ENCODE data around the gene MTMR12. TPM values are rescaled to one million over a fixed set of nuclear protein-coding genes. Genes with fewer than 3 reads are reported as not detected.

The MTMR12 gene
- total and polyA plus RNA-seq, 10 of the 15 experiments (the other 5 are each of a cell fraction or from before 2014, with no cell fraction given) = 5.0 to 22.9 (median 16.3) TPM

- no peak for TF ChIP-seq BCL3 (IDR thresholded peaks at IDR 0.05; ENCODE audit: borderline replicate concordance, insufficient read depth, low read depth, low read length, poor library complexity, severe bottlenecking)
- no peak for TF ChIP-seq CEBPB (IDR thresholded peaks at IDR 0.05; ENCODE audit: borderline replicate concordance in 1 of 2, low read depth in 2 of 2, low read length in 2 of 2)
- no peak for TF ChIP-seq RFX5 (IDR thresholded peaks at IDR 0.05; ENCODE audit: low read depth, low read length)
- no peak for TF ChIP-seq TAF1 (IDR thresholded peaks at IDR 0.05; ENCODE audit: borderline replicate concordance, low read depth, low read length)
Measured at GRCh38 chr5:32229586-32229985, 83.2 kb downstream of the MTMR12 start (continued).

- Histone ChIP-seq H3K4me1 (ENCODE audit: control insufficient read depth, insufficient read depth, low read length) (no peaks in the 10 kb centered on the region), H3K9me3 (replicated peaks; ENCODE audit: control insufficient read depth, insufficient read depth, low read length) (no peaks in the 10 kb centered on the region), H3K9ac (ENCODE audit: control insufficient read depth, insufficient read depth, low read length) (no peak overlapping the region), H2AFZ (ENCODE audit: control insufficient read depth, low read depth, low read length) (no peak overlapping the region), H3K27me3 (replicated peaks in 1 of 2; ENCODE audit: control insufficient read depth in 2 of 2, insufficient read depth in 2 of 2, low read length in 1 of 2) (no peaks in the 10 kb centered on the region), H3K79me2 (ENCODE audit: control insufficient read depth, insufficient read depth, low read length) (no peaks in the 10 kb centered on the region), H3K36me3 (ENCODE audit: control insufficient read depth in 2 of 2, insufficient read depth in 2 of 2, low read length in 1 of 2) (peaks cover 9 to 11% of the 10 kb centered on the region in 2 experiments; a peak in 3 of 4 replicates), H3K4me3 (no peak overlapping the region), H4K20me1 (ENCODE audit: control insufficient read depth, insufficient read depth) (no peaks in the 10 kb centered on the region), H3K27ac (ENCODE audit: control insufficient read depth, insufficient read depth) (no peak overlapping the region), H3K4me2 (ENCODE audit: control insufficient read depth, insufficient read depth) (no peak overlapping the region)
- WGBS (ENCODE audit: insufficient coverage, insufficient replicate concordance, low lambda C conversion rate, missing lambda C conversion rate) = 95% methylated on average over 12 of the region's 12 CpGs
- intact Hi-C loops (cut with micrococcal nuclease; ENCODE audit: unreplicated experiment) = no loop called here
- ATAC-seq (no peak), DNase-seq (ENCODE audit: low read depth, low spot score) (no peak), FAIRE-seq (no peak)
- ChIA-PET CTCF (interaction anchor here (0.6 to 12.1 kb wide), 2 partner anchors 16 to 101 kb away, joined by 3 to 339 read pairs; no protein-coding TSS in a partner anchor), POLR2A (no interaction called here), SMC1A (ENCODE audit: uncharacterized antibody, unreplicated experiment) (interaction anchor here (2.3 kb wide), 1 partner anchor 100 kb away, joined by 13 read pairs; no protein-coding TSS in a partner anchor), RAD21 (ENCODE audit: unreplicated experiment) (no interaction called here)
- in situ Hi-C loops (cut with MboI) = loop anchor here (5.0 kb wide), 1 partner anchor 98 kb away; no protein-coding TSS in a partner anchor
- BruUV-seq (replicated peaks) = no TSS peak
- TF ChIP-seq NR2F1 (conservative IDR thresholded peaks at IDR 0.05) = no peak
- no peak for TF ChIP-seq NFIC (IDR thresholded peaks at IDR 0.05; ENCODE audit: low read depth, low read length)
- TF ChIP-seq SMARCA5 (IDR thresholded peaks at IDR 0.05) = no peak
- no peak for TF ChIP-seq SP1 (IDR thresholded peaks at IDR 0.05; ENCODE audit: low read depth, low read length)
- TF ChIP-seq, protein P1, sequence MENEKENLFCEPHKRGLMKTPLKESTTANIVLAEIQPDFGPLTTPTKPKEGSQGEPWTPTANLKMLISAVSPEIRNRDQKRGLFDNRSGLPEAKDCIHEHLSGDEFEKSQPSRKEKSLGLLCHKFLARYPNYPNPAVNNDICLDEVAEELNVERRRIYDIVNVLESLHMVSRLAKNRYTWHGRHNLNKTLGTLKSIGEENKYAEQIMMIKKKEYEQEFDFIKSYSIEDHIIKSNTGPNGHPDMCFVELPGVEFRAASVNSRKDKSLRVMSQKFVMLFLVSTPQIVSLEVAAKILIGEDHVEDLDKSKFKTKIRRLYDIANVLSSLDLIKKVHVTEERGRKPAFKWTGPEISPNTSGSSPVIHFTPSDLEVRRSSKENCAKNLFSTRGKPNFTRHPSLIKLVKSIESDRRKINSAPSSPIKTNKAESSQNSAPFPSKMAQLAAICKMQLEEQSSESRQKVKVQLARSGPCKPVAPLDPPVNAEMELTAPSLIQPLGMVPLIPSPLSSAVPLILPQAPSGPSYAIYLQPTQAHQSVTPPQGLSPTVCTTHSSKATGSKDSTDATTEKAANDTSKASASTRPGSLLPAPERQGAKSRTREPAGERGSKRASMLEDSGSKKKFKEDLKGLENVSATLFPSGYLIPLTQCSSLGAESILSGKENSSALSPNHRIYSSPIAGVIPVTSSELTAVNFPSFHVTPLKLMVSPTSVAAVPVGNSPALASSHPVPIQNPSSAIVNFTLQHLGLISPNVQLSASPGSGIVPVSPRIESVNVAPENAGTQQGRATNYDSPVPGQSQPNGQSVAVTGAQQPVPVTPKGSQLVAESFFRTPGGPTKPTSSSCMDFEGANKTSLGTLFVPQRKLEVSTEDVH (IDR thresholded peaks at IDR 0.05; ENCODE audit: low read depth, partially characterized antibody) = no peak
- no peak for TF ChIP-seq MTA2 (IDR thresholded peaks at IDR 0.05; ENCODE audit: low read depth)
- TF ChIP-seq, protein P2, sequence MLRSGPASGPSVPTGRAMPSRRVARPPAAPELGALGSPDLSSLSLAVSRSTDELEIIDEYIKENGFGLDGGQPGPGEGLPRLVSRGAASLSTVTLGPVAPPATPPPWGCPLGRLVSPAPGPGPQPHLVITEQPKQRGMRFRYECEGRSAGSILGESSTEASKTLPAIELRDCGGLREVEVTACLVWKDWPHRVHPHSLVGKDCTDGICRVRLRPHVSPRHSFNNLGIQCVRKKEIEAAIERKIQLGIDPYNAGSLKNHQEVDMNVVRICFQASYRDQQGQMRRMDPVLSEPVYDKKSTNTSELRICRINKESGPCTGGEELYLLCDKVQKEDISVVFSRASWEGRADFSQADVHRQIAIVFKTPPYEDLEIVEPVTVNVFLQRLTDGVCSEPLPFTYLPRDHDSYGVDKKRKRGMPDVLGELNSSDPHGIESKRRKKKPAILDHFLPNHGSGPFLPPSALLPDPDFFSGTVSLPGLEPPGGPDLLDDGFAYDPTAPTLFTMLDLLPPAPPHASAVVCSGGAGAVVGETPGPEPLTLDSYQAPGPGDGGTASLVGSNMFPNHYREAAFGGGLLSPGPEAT (IDR thresholded peaks at IDR 0.05; ENCODE audit: low read depth) = no peak
- no peak for TF ChIP-seq BRCA1 (IDR thresholded peaks at IDR 0.05; ENCODE audit: low read depth, low read length)
- no peak for TF ChIP-seq CHD1 (IDR thresholded peaks at IDR 0.05; ENCODE audit: low read depth, low read length)
- TF ChIP-seq CHD4 (IDR thresholded peaks at IDR 0.05) = no peak
- no peak for TF ChIP-seq CREB1 (IDR thresholded peaks at IDR 0.05; ENCODE audit: low read depth)
- no peak for TF ChIP-seq MLLT1 (IDR thresholded peaks at IDR 0.05)
- TF ChIP-seq CHD2 (IDR thresholded peaks at IDR 0.05; ENCODE audit: borderline replicate concordance, low read depth, low read length) = no peak
Measured at GRCh38 chr5:32228816-32229215, 83.9 kb downstream of the MTMR12 start.
